T-cell (primary cell): ENCODE results near the gene TM4SF20. TPM values are rescaled to one million over a fixed set of nuclear protein-coding genes. Genes with fewer than 3 reads are reported as not detected.

Experiments used
- ATAC-seq, 4 experiments: fragments of 200-7000 bp in 3 of 4; fragments of 150-1000 bp in 1 of 4; cut with Tn5 transposase; replicated peaks in 1 of 4; 1 replicate in 3 of 4; 2 replicates in 1 of 4; pipeline ENCODE4 v1.10.0; 2021; ENCODE audit warnings: moderate library complexity in 3 of 4, mild to moderate bottlenecking in 2 of 4, moderate number of reproducible peaks in 1 of 4
- CTCF ChIA-PET, 2 donors: fragments of 300-600 bp; sonication (Branson Sonifier 250); formaldehyde crosslinking; loops; one replicate each; lab custom pipeline; 2022; ENCODE audit warnings: antibody characterized with exemption in 2 of 2; lab: Charles Lee
- POLR2A ChIA-PET, 2 donors: fragments of 300-600 bp; sonication (Branson Sonifier 250); formaldehyde crosslinking; loops; one replicate each; lab custom pipeline; 2022; ENCODE audit warnings: antibody characterized with exemption in 2 of 2; lab: Charles Lee
- DNase-seq, 35 experiments: peaks; one replicate each; pipeline versions ENCODE4 v3.0.0 to v3.0.0-alpha.2; 2013 to 2023
- H3K27ac ChIP-seq: one replicate; pipeline ENCODE4 v1.5.1; 2013; ENCODE audit warnings: low read length
- H3K27me3 ChIP-seq, 2 experiments: replicated peaks in 1 of 2; 1 replicate in 1 of 2; 2 replicates in 1 of 2; pipeline versions ENCODE4 v1.6.1 to v1.7.0; 2013; ENCODE audit warnings: low read length in 1 of 2, mixed read lengths in 1 of 2; ENCODE audit not compliant: control insufficient read depth in 2 of 2, insufficient read depth in 2 of 2; ENCODE audit errors: extremely low read depth in 1 of 2
- H3K36me3 ChIP-seq, 2 donors: 1 replicate in 1 of 2; 2 replicates in 1 of 2; pipeline versions ENCODE4 v1.6.1 to v1.7.0; 2013; ENCODE audit warnings: low read length in 1 of 2; ENCODE audit not compliant: control insufficient read depth in 2 of 2, insufficient read depth in 1 of 2; ENCODE audit errors: extremely low read depth in 1 of 2
- H3K4me1 ChIP-seq, 2 experiments: 1 replicate in 1 of 2; 2 replicates in 1 of 2; pipeline versions ENCODE4 v1.6.1 to v1.7.0; 2013; ENCODE audit warnings: low read length in 2 of 2, mixed read lengths in 1 of 2; ENCODE audit not compliant: insufficient read depth in 2 of 2, control insufficient read depth in 1 of 2; ENCODE audit errors: extremely low read depth in 1 of 2
- H3K4me3 ChIP-seq, 2 donors: 1 replicate in 1 of 2; 2 replicates in 1 of 2; pipeline versions ENCODE4 v1.5.1 to v1.7.0; 2013; ENCODE audit warnings: mild to moderate bottlenecking in 2 of 2, low read length in 1 of 2, moderate library complexity in 1 of 2; ENCODE audit not compliant: control insufficient read depth in 1 of 2; ENCODE audit errors: extremely low read depth in 1 of 2
- H3K9me3 ChIP-seq: 2 replicates; pipeline ENCODE4 v1.7.0; 2013
- H3K27ac Mint-ChIP-seq, 2 donors: one replicate each; pipeline ENCODE4 v1.8.0; 2020 to 2021; ENCODE audit warnings: mild to moderate bottlenecking in 2 of 2, mixed read lengths in 2 of 2
- H3K27me3 Mint-ChIP-seq, 2 donors: one replicate each; pipeline ENCODE4 v1.8.0; 2021 to 2022; ENCODE audit warnings: mixed read lengths in 2 of 2
- H3K36me3 Mint-ChIP-seq: one replicate; pipeline ENCODE4 v1.8.0; 2021; ENCODE audit warnings: mixed read lengths
- H3K4me1 Mint-ChIP-seq, 3 donors: one replicate each; pipeline ENCODE4 v1.8.0; 2020 to 2022; ENCODE audit warnings: mixed read lengths in 3 of 3, mild to moderate bottlenecking in 1 of 3
- H3K4me3 Mint-ChIP-seq, 3 donors: one replicate each; pipeline ENCODE4 v1.8.0; 2020 to 2022; ENCODE audit warnings: mild to moderate bottlenecking in 3 of 3, mixed read lengths in 3 of 3, moderate library complexity in 3 of 3
- H3K9me3 Mint-ChIP-seq, 3 donors: one replicate each; pipeline ENCODE4 v1.8.0; 2020 to 2022; ENCODE audit warnings: mixed read lengths in 3 of 3
- WGBS: methylation state at CpG from one replicate; pipeline ENCODE4 v1.1.5; 2013; ENCODE audit warnings: missing lambda C conversion rate; ENCODE audit not compliant: insufficient coverage; 5-methylcytosine and 5-hydroxymethylcytosine counted together
- total RNA-seq, 35 experiments: library from RNA in 6 of 35; stranded (reverse) in 6 of 35; fragments of 120-200 nt in 1 of 35; gene quantifications; one replicate each; pipeline versions ENCODE4 v1.2.1 to v1.2.4 and lab custom pipeline; 2013 to 2026

The TM4SF20 gene
- total RNA-seq, 5 donors from 2014 or later (not counting 1 experiment from before 2014, with no cell fraction given) = not detected

DNA sequence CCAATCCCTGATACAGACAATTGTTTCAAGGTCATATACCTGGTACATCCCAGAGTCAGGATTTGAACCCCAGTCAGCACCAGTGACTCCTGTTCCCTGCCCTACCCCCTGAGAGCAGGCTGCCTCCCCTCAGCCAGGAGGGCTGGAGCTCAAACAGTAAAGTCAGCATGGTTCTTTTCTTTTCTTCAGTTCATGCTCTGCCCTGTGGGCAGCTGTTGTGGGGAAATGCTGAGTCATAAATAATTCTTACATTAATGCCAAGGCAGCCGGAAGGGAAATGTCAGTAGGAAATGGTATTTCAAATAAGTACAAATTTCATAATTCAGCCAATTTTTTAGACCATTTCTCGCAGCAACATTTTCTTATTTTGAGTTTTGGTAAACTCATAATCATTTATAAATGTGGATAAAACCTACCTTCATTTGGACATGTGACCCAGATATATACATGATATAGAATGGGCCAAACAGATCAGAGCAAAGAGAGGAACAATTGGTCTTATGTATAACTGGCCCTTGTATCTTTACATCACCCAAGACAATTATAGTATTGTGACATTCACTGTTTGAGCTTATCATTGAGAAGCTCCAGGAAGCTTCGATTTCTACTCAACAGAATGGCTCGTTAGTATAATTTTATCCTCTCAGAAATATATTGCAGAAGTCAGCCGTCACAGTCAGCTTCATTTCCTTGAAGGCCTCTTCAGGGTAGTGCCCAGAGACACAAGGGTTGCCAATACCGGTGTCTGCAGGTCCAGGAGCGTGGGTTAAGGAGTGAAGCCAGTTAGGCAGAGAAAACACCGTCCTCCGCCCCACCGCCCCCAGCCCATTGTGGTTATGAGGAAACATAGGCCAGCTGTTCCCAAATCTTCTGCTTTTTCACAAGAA, 36.7 kb upstream of the TM4SF20 start:
- H3K4me1 Mint-ChIP-seq = peaks cover 20 to 24% (median 24%) of the 10 kb centered on the region in 3 donors
- ChIA-PET POLR2A (no interaction called here), CTCF (interaction anchor here in 1 of 2 donors (0.5 kb wide), 1 partner anchor 351 kb away, joined by 3 read pairs; no protein-coding TSS in a partner anchor)
- WGBS = 60% methylated on average over 1 of the region's 10 CpGs
- H3K27me3 Mint-ChIP-seq = no peaks in the 10 kb centered on the region
- peak overlapping the region in 1 of 2 donors; percentile 24 for H3K27ac Mint-ChIP-seq
- Histone ChIP-seq H3K4me1 (peaks cover 5 to 7% of the 10 kb centered on the region in 2 experiments), H3K9me3 (no peaks in the 10 kb centered on the region), H3K27me3 (no peaks in the 10 kb centered on the region), H3K36me3 (no peaks in the 10 kb centered on the region), H3K4me3 (no peak overlapping the region), H3K27ac (no peak overlapping the region)
- no peaks in the 10 kb centered on the region for H3K9me3 Mint-ChIP-seq
- DNase-seq (no peak), ATAC-seq (no peak)
- no peaks in the 10 kb centered on the region for H3K36me3 Mint-ChIP-seq
- H3K4me3 Mint-ChIP-seq = no peak overlapping the region

DNA sequence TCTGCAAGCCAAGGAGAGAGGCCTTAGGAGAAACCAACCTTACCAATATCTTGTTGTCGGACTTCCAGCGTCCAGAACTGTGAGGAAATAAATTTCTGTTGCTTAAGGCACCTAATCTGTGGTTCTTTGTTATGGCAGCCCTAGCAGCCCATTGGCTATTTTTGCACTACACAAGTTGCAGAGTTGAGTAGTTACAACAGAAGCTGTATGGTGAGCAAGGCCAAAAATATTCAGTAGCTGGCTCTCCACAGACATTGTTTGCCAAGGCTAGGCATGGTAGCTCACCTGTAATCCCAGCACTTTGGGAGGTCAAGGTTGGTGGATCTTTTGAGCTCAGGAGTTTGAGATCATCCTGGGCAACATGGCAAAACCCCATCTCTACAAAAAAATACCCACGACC, 35.7 kb upstream of the TM4SF20 start:
- ATAC-seq (no peak), DNase-seq (no peak)
- H3K9me3 ChIP-seq = no peaks in the 10 kb centered on the region
- peaks cover 5 to 7% of the 10 kb centered on the region in 2 experiments for H3K4me1 ChIP-seq
- H3K4me1 Mint-ChIP-seq = peaks cover 20 to 26% (median 25%) of the 10 kb centered on the region in 3 donors
- H3K9me3 Mint-ChIP-seq = no peaks in the 10 kb centered on the region
- H3K27me3 ChIP-seq = no peaks in the 10 kb centered on the region
- no peaks in the 10 kb centered on the region for H3K27me3 Mint-ChIP-seq
- no peak overlapping the region for H3K27ac ChIP-seq
- no CpG with 5 or more reads among the region's 3 CpGs for WGBS
- POLR2A ChIA-PET = no interaction called here
- no peak overlapping the region for H3K4me3 ChIP-seq
- no peak overlapping the region for H3K27ac Mint-ChIP-seq
- no peaks in the 10 kb centered on the region for H3K36me3 Mint-ChIP-seq
- H3K36me3 ChIP-seq = no peaks in the 10 kb centered on the region
- H3K4me3 Mint-ChIP-seq = no peak overlapping the region
- CTCF ChIA-PET = no interaction called here

- Mint-ChIP-seq H3K4me3 (no peak overlapping the region), H3K36me3 (no peaks in the 10 kb centered on the region), H3K27me3 (no peaks in the 10 kb centered on the region), H3K27ac (no peak overlapping the region), H3K9me3 (no peaks in the 10 kb centered on the region), H3K4me1 (peaks cover 20 to 26% (median 25%) of the 10 kb centered on the region in 3 donors)
- ChIA-PET CTCF (no interaction called here), POLR2A (no interaction called here)
- Histone ChIP-seq H3K4me1 (peaks cover 5 to 7% of the 10 kb centered on the region in 2 experiments), H3K27ac (no peak overlapping the region), H3K9me3 (no peaks in the 10 kb centered on the region), H3K4me3 (no peak overlapping the region), H3K36me3 (no peaks in the 10 kb centered on the region), H3K27me3 (no peaks in the 10 kb centered on the region)
- DNase-seq = no peak
- WGBS = 83% methylated on average over 8 of the region's 8 CpGs
- ATAC-seq = no peak
Measured at GRCh38 chr2:227413371-227413770, 34.3 kb upstream of the TM4SF20 start.

GRCh38 chr2:227412877-227413276, 33.8 kb upstream of the TM4SF20 start:
- H3K4me1 Mint-ChIP-seq = peaks cover 20 to 26% (median 25%) of the 10 kb centered on the region in 3 donors
- CTCF ChIA-PET = no interaction called here
- peaks cover 5 to 7% of the 10 kb centered on the region in 2 experiments for H3K4me1 ChIP-seq
- 94% methylated on average over 2 of the region's 5 CpGs for WGBS
- DNase-seq (no peak), ATAC-seq (no peak)
- H3K9me3 Mint-ChIP-seq = no peaks in the 10 kb centered on the region
- H3K27me3 Mint-ChIP-seq = no peaks in the 10 kb centered on the region
- no peaks in the 10 kb centered on the region for H3K27me3 ChIP-seq
- H3K4me3 ChIP-seq = no peak overlapping the region
- H3K36me3 ChIP-seq = no peaks in the 10 kb centered on the region
- H3K9me3 ChIP-seq = no peaks in the 10 kb centered on the region
- H3K36me3 Mint-ChIP-seq = no peaks in the 10 kb centered on the region
- H3K4me3 Mint-ChIP-seq = no peak overlapping the region
- H3K27ac Mint-ChIP-seq = no peak overlapping the region
- POLR2A ChIA-PET = no interaction called here
- no peak overlapping the region for H3K27ac ChIP-seq

DNA sequence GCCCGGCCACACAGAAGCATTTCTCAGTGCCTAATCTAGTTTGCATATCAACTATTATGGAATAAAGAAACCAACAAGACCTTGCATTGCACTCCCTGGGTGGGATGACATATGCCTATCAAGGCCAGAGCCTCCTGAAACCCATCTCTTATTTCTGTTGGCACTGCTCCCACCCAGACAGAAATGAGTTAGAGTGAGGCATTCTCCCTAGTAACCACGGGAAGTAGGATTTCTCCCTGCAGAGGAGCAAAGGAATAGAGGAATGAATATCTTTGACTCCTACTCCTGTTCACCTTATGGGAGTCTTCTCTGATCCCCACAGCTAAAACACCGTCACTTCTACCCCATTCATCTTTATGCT, 32.9 kb upstream of the TM4SF20 start:
- Histone ChIP-seq H3K4me1 (peaks cover 5 to 7% of the 10 kb centered on the region in 2 experiments), H3K27me3 (no peaks in the 10 kb centered on the region), H3K27ac (no peak overlapping the region), H3K9me3 (no peaks in the 10 kb centered on the region), H3K36me3 (no peaks in the 10 kb centered on the region), H3K4me3 (no peak overlapping the region)
- ATAC-seq (no peak), DNase-seq (no peak)
- 100% methylated on average over 1 of the region's 3 CpGs for WGBS
- Mint-ChIP-seq H3K4me1 (peaks cover 20 to 26% (median 25%) of the 10 kb centered on the region in 3 donors), H3K9me3 (no peaks in the 10 kb centered on the region), H3K27ac (no peak overlapping the region), H3K36me3 (no peaks in the 10 kb centered on the region), H3K4me3 (no peak overlapping the region), H3K27me3 (no peaks in the 10 kb centered on the region)
- ChIA-PET POLR2A (no interaction called here), CTCF (no interaction called here)

DNA sequence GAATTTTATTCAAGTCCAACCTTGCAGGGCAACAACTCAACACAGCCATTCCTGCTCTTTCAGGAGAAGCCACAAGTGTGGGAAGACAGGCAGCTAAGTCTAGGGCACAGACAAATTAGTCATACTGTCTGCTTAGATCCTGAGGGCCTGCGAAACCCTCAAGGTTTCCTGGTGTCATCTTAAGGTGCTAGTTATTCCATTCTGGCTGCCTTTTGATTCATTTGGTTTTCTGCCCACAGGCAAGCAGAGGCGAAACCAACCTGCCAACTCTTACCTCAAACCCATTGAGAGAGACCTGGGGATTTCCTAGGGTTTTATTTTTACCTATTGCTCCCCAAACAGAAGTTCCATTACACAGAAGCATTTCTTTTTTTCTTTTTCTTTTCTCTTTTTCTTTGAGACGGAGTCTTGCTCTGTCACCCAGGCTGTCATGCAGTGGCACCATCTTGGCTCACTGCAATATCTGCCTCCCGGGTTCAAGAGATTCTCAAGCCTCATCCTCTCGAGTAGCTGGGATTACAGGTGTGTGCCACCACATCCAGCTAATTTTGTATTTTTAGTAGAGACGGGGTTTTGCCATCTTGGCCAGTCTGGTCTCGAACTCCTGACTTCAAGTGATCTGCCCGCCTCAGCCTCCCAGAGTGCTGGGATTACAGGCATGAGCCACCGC, 32.3 kb upstream of the TM4SF20 start:
- no peak overlapping the region for H3K27ac ChIP-seq
- H3K4me3 Mint-ChIP-seq = no peak overlapping the region
- no peaks in the 10 kb centered on the region for H3K36me3 Mint-ChIP-seq
- no peaks in the 10 kb centered on the region for H3K9me3 Mint-ChIP-seq
- peak in 3 of 4 experiments; percentile 19 to 90 (median 23) for ATAC-seq
- peaks cover 23 to 28% (median 25%) of the 10 kb centered on the region in 3 donors for H3K4me1 Mint-ChIP-seq
- H3K4me3 ChIP-seq = no peak overlapping the region
- DNase-seq = peak in 3 of 35 experiments; percentile 1 to 36 (median 30)
- H3K36me3 ChIP-seq = no peaks in the 10 kb centered on the region
- 60% methylated on average over 6 of the region's 9 CpGs for WGBS
- ChIA-PET POLR2A (interaction anchor here in 1 of 2 donors (0.6 kb wide), 1 partner anchor 14 kb away, joined by 3 read pairs; no protein-coding TSS in a partner anchor), CTCF (interaction anchor here in 1 of 2 donors (0.6 kb wide), 1 partner anchor 345 kb away, joined by 4 read pairs; no protein-coding TSS in a partner anchor)
- peak overlapping the region in 1 of 2 donors; percentile 45 for H3K27ac Mint-ChIP-seq
- no peaks in the 10 kb centered on the region for H3K27me3 ChIP-seq
- H3K9me3 ChIP-seq = no peaks in the 10 kb centered on the region
- no peaks in the 10 kb centered on the region for H3K27me3 Mint-ChIP-seq
- H3K4me1 ChIP-seq = peaks cover 5 to 7% of the 10 kb centered on the region in 2 experiments
